Subcutaneous abdominal adipose tissue (tissue), 5 donors: Measurements from ENCODE around the gene CHDH.
A peak's percentile ranks its signal among the peaks of the same experiment; 100 is the strongest.

ENCODE experiments used
- H3K27ac ChIP-seq: one replicate; pipeline ENCODE4 v1.7.0; 2013; ENCODE audit warnings: low read depth, mild to moderate bottlenecking, inconsistent platforms, low read length, moderate library complexity
- H3K27me3 ChIP-seq, 5 donors: one replicate each; pipeline ENCODE4 v1.7.0; 2013; ENCODE audit warnings: low read length in 5 of 5, inconsistent platforms in 1 of 5; ENCODE audit not compliant: control insufficient read depth in 5 of 5, insufficient read depth in 4 of 5
- H3K36me3 ChIP-seq, 5 donors: one replicate each; pipeline ENCODE4 v1.7.0; 2013; ENCODE audit warnings: low read length in 5 of 5; ENCODE audit not compliant: control insufficient read depth in 5 of 5, insufficient read depth in 5 of 5
- H3K4me1 ChIP-seq, 5 donors: one replicate each; pipeline ENCODE4 v1.7.0; 2013; ENCODE audit warnings: low read length in 5 of 5, mild to moderate bottlenecking in 3 of 5, moderate library complexity in 1 of 5; ENCODE audit not compliant: control insufficient read depth in 5 of 5, insufficient read depth in 5 of 5
- H3K4me3 ChIP-seq, 5 donors: one replicate each; pipeline ENCODE4 v1.7.0; 2013; ENCODE audit warnings: low read length in 5 of 5, low read depth in 1 of 5
- H3K9ac ChIP-seq, 5 donors: one replicate each; pipeline ENCODE4 v1.7.0; 2013; ENCODE audit warnings: low read length in 5 of 5, mild to moderate bottlenecking in 4 of 5, moderate library complexity in 3 of 5
- H3K9me3 ChIP-seq, 5 donors: one replicate each; pipeline ENCODE4 v1.7.0; 2013; ENCODE audit warnings: low read length in 5 of 5; ENCODE audit not compliant: control insufficient read depth in 5 of 5
- donor health status: healthy.
- donor health status: healthy.
- donor health status: healthy.
- donor health status: healthy.
- donor health status: healthy.

Gene CHDH

GRCh38 chr3:53881691-53882593, 35.7 kb upstream of the CHDH start, which contains the start of gene ACTR8:
Gene ACTR8, minus strand, starts transcription at chr3:53882152. Its CDS starts 51 bp downstream, at chr3:53882101.
- Histone ChIP-seq H3K9ac (peak within 1 kb of the TSS; percentile 48 to 89 (median 81)), H3K4me1 (peaks cover 3 to 21% (median 18%) of the 10 kb centered on the region in 5 donors), H3K27ac (peak within 1 kb of the TSS; percentile 75), H3K4me3 (peak within 1 kb of the TSS; percentile 87 to 99 (median 95)), H3K9me3 (no peaks in the 10 kb centered on the region), H3K27me3 (no peaks in the 10 kb centered on the region), H3K36me3 (peaks cover 27 to 56% (median 43%) of the 10 kb centered on the region in 5 donors)

GRCh38 chr3:53880396-53881345, 34.5 kb upstream of the CHDH start:
- Histone ChIP-seq H3K27ac (peak overlapping the region; percentile 75), H3K4me3 (peak overlapping the region; percentile 87 to 99 (median 95)), H3K27me3 (no peaks in the 10 kb centered on the region), H3K9ac (peak overlapping the region; percentile 48 to 89 (median 81)), H3K9me3 (no peaks in the 10 kb centered on the region), H3K4me1 (peaks cover 3 to 21% (median 18%) of the 10 kb centered on the region in 5 donors), H3K36me3 (peaks cover 33 to 59% (median 47%) of the 10 kb centered on the region in 5 donors)

GRCh38 chr3:53865732-53866499, 19.7 kb upstream of the CHDH start:
- Histone ChIP-seq H3K4me1 (no peaks in the 10 kb centered on the region), H3K36me3 (peaks cover 29 to 79% (median 63%) of the 10 kb centered on the region in 5 donors), H3K4me3 (no peak overlapping the region), H3K9me3 (no peaks in the 10 kb centered on the region), H3K9ac (no peak overlapping the region), H3K27ac (no peak overlapping the region), H3K27me3 (no peaks in the 10 kb centered on the region)

GRCh38 chr3:53863145-53863544, 16.9 kb upstream of the CHDH start:
- H3K4me1 ChIP-seq: no peaks in the 10 kb centered on the region
- H3K27me3 ChIP-seq: no peaks in the 10 kb centered on the region
- no peak overlapping the region for H3K9ac ChIP-seq
- H3K36me3 ChIP-seq: peaks cover 24 to 72% (median 45%) of the 10 kb centered on the region in 5 donors
- no peak overlapping the region for H3K4me3 ChIP-seq
- no peak overlapping the region for H3K27ac ChIP-seq
- H3K9me3 ChIP-seq: no peaks in the 10 kb centered on the region

- no peaks in the 10 kb centered on the region for H3K4me1 ChIP-seq
- peaks cover 18 to 63% (median 36%) of the 10 kb centered on the region in 5 donors for H3K36me3 ChIP-seq
- no peaks in the 10 kb centered on the region for H3K27me3 ChIP-seq
- H3K27ac ChIP-seq: no peak overlapping the region
- H3K9me3 ChIP-seq: no peaks in the 10 kb centered on the region
- H3K4me3 ChIP-seq: no peak overlapping the region
- no peak overlapping the region for H3K9ac ChIP-seq
Observed at GRCh38 chr3:53862241-53862640, 16.0 kb upstream of the CHDH start.

- H3K4me3 ChIP-seq: no peak overlapping the region
- H3K4me1 ChIP-seq: no peaks in the 10 kb centered on the region
- peaks cover 18 to 53% (median 30%) of the 10 kb centered on the region in 5 donors for H3K36me3 ChIP-seq
- H3K9me3 ChIP-seq: no peaks in the 10 kb centered on the region
- no peak overlapping the region for H3K27ac ChIP-seq
- H3K9ac ChIP-seq: no peak overlapping the region
- no peaks in the 10 kb centered on the region for H3K27me3 ChIP-seq
Observed at GRCh38 chr3:53860196-53860595, 14.0 kb upstream of the CHDH start.

GRCh38 chr3:53859178-53859577, 13.0 kb upstream of the CHDH start:
- Histone ChIP-seq H3K4me1 (no peaks in the 10 kb centered on the region), H3K4me3 (no peak overlapping the region), H3K27ac (no peak overlapping the region), H3K9ac (no peak overlapping the region), H3K36me3 (peaks cover 15 to 43% (median 20%) of the 10 kb centered on the region in 5 donors), H3K27me3 (no peaks in the 10 kb centered on the region), H3K9me3 (no peaks in the 10 kb centered on the region)

GRCh38 chr3:53858096-53858741, 12.0 kb upstream of the CHDH start:
- no peak overlapping the region for H3K27ac ChIP-seq

GRCh38 chr3:53856964-53857363, 10.7 kb upstream of the CHDH start:
- no peak overlapping the region for H3K27ac ChIP-seq
- H3K9me3 ChIP-seq: no peaks in the 10 kb centered on the region
- H3K36me3 ChIP-seq: peaks cover 11 to 28% (median 13%) of the 10 kb centered on the region in 5 donors
- H3K4me1 ChIP-seq: no peaks in the 10 kb centered on the region
- no peak overlapping the region for H3K4me3 ChIP-seq
- peaks cover 0 to 2% (median 0%) of the 10 kb centered on the region in 5 donors for H3K27me3 ChIP-seq
- no peak overlapping the region for H3K9ac ChIP-seq

More at GRCh38 chr3:53858096-53858741, 12.0 kb upstream of the CHDH start:
- Histone ChIP-seq H3K9me3 (no peaks in the 10 kb centered on the region), H3K27me3 (no peaks in the 10 kb centered on the region), H3K9ac (no peak overlapping the region), H3K4me1 (no peaks in the 10 kb centered on the region), H3K4me3 (no peak overlapping the region), H3K36me3 (peaks cover 11 to 36% (median 15%) of the 10 kb centered on the region in 5 donors)
